ENCODE measurements around the gene CTSH.

GRCh38 chr15:78944669-78945407 lies at the start of gene CTSH:
- TF ChIP-seq CTCF (IDR thresholded peaks at IDR 0.05; ENCODE audit: low read depth, low read length) (no peak), POLR2A (IDR thresholded peaks at IDR 0.05; ENCODE audit: extremely low read depth, insufficient read length) (peak; percentile 46)

All from NB4 (cell line).